ENCODE results near the gene TMEM131L. TPM values are rescaled to one million over a fixed set of nuclear protein-coding genes. Genes with fewer than 3 reads are reported as not detected.
"Not testable (repeated sequence)": the region's sequence is repeated elsewhere in the genome, so short reads cannot be mapped to it uniquely, and the experiment has no call there.

Gene TMEM131L
- total and polyA plus RNA-seq, 5 donors = 4.6 to 13.3 (median 10.0) TPM

DNA sequence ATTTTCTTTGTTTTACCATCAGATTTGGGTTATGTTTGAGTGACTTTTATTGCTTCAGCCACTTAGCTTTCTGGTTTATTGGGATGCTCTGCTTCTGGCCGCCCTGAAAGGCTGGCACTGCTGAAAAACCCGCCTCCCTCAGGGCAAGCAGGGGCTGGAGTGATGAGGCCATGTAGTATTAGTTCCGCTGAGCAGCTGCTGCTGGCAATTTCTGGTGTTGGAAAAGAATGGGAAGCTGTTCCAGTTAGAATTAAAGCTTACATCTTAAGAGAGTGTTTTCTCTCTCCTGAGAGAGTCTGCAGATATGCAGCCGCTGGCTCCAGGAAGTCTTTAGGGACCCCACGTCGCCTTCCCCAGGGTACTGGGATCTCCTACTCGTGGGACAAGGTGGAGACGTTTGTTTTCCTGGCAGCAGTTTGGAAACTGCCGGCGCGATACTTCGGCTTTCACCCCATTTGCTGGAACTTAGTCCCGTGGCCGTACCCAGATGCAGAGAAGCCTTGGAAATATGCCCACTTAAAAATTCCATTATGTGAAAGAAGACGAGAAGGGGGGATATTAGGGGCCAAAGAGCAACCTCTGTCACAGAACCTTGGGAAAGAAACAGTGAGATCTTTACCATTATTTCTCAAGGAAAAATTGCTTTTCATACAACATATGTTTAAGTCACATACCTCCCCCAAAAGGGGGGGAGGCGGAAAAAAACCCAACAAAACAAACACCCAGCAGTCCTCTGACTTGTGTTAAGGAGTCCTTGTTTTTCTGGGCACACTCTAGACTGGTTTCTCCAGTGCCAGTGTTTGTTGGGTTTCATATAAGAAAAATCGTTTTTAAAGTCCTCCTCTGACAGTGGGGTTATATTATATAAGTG lies 72.6 kb downstream of the TMEM131L start:
- Histone ChIP-seq H3K27ac (ENCODE audit: low read length) (peak overlapping the region; percentile 20), H3K27me3 (ENCODE audit: control insufficient read depth, insufficient read depth) (no peaks in the 10 kb centered on the region), H3K4me1 (ENCODE audit: control insufficient read depth, insufficient read depth, low read length) (peaks cover 11% of the 10 kb centered on the region), H3K9me3 (ENCODE audit: control insufficient read depth, low read length) (no peaks in the 10 kb centered on the region), H3K4me3 (ENCODE audit: low read length) (peak overlapping the region; percentile 14)
- peak; percentile 53 to 82 (median 79) for DNase-seq
- peak; percentile 79 to 81 for ATAC-seq
- WGBS = 30% methylated on average over 17 of the region's 17 CpGs
- intact Hi-C loops (cut with DNase I) = no loop called here

DNA sequence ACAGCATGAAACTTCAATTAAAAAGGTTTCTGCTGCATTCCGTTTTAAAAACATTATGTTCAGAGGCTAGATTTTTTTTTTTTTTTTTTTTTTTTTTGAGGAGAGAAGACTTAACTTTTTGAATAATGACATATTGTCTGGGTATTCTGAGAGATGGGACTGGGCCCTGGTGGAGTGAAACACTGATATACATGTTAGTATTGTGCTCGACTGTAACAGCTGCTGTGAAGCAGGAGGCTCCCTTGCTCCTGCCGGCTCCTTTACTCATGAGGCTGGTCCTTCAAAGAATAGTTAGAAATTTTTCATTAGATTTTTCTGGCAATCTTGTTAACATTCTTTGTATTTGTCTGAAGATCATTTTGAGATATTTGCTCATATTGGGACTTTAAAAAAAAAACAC lies 73.3 kb downstream of the TMEM131L start:
- Histone ChIP-seq H3K4me1 (ENCODE audit: control insufficient read depth, insufficient read depth, low read length) (peaks cover 13% of the 10 kb centered on the region), H3K9me3 (ENCODE audit: control insufficient read depth, low read length) (no peaks in the 10 kb centered on the region), H3K27me3 (ENCODE audit: control insufficient read depth, insufficient read depth) (no peaks in the 10 kb centered on the region), H3K4me3 (ENCODE audit: low read length) (no peak overlapping the region), H3K27ac (ENCODE audit: low read length) (no peak overlapping the region)
- WGBS = 57% methylated on average over 3 of the region's 3 CpGs
- intact Hi-C loops (cut with DNase I) = no loop called here
- ATAC-seq (no peak), DNase-seq (no peak)

DNA sequence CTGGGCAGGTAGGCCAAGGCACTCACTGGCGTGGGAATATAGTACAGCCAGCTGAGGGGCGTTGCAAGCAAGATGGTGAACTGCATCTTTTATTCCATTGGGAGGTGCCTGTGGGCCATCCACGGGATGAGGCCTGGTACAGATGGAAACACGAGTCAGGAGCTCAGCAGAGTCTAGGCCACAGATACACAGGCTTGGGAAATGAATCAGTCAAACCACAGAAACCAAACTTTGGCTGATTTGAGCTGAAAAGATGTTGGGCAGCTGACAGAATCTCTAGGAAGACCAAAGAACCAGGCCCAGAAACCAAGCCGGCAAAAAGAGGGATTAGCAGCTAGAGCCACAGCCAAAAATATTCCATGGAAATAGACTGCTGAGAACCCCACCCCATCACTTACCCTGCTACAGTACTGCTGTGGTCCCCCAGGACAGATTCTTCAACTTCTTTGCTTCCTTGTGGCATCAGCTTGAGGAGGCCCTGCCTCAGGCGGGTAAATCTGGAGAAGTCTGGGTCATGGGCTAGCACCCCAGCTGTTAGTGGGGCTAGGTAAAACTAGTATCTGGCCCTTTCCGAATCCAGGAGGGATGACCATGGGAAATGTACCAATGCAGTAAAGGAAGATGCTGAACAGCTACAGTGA lies 75.4 kb downstream of the TMEM131L start:
- no peak for ATAC-seq
- Histone ChIP-seq H3K4me3 (ENCODE audit: low read length) (no peak overlapping the region), H3K27ac (ENCODE audit: low read length) (no peak overlapping the region), H3K4me1 (ENCODE audit: control insufficient read depth, insufficient read depth, low read length) (peaks cover 8% of the 10 kb centered on the region), H3K9me3 (ENCODE audit: control insufficient read depth, low read length) (no peaks in the 10 kb centered on the region), H3K27me3 (ENCODE audit: control insufficient read depth, insufficient read depth) (no peaks in the 10 kb centered on the region)
- WGBS = 84% methylated on average over 7 of the region's 7 CpGs
- intact Hi-C loops (cut with DNase I) = no loop called here
- no peak for DNase-seq

DNA sequence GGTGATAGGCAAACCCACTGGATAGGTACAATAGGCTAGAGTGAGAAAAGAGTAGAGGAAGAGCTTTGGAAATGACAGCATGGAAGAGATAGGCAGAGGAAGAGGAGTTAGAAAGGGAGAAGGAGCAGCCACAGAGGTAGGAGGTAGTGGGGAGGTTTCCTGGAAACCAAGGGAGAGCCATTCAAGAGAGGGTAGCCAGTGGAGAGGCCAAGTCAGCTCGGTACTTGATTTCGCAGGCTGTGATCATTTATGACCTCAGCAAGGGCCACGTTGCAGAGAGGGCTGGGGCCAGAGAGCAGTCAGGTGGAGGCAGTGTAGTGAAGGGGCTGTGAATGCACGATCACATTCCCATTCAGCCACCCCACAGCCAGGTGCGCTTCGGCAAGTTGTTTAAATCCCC lies 76.0 kb downstream of the TMEM131L start:
- H3K4me1 ChIP-seq (ENCODE audit: control insufficient read depth, insufficient read depth, low read length) = peaks cover 8% of the 10 kb centered on the region
- no peak for DNase-seq
- 92% methylated on average over 6 of the region's 6 CpGs for WGBS
- no peak overlapping the region for H3K4me3 ChIP-seq (ENCODE audit: low read length)
- no peak overlapping the region for H3K27ac ChIP-seq (ENCODE audit: low read length)
- no peak for ATAC-seq
- intact Hi-C loops (cut with DNase I) = no loop called here
- H3K27me3 ChIP-seq (ENCODE audit: control insufficient read depth, insufficient read depth) = no peaks in the 10 kb centered on the region
- no peaks in the 10 kb centered on the region for H3K9me3 ChIP-seq (ENCODE audit: control insufficient read depth, low read length)

DNA sequence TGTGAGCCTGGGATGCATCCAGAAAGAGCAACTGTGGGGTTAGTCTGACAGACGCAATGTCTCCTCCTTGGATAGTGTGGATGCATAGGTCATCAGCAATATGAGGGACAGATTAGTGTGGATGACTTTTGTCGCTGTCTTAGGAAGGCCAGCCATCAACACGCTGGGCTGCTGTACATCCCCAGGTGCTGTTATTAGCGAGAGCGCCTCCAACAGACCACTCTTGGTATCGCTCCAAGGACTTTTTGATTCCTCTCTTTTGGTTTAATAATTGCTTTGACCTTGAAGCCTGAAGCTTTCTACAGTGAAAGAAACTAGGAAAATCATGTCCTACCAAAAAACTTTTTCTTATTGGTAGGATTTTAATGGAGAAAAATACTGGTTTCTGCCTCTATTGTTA lies 76.7 kb downstream of the TMEM131L start:
- H3K9me3 ChIP-seq (ENCODE audit: control insufficient read depth, low read length) = no peaks in the 10 kb centered on the region
- 85% methylated on average over 6 of the region's 6 CpGs for WGBS
- DNase-seq (no peak), ATAC-seq (no peak)
- no peaks in the 10 kb centered on the region for H3K27me3 ChIP-seq (ENCODE audit: control insufficient read depth, insufficient read depth)
- intact Hi-C loops (cut with DNase I) = no loop called here
- H3K4me1 ChIP-seq (ENCODE audit: control insufficient read depth, insufficient read depth, low read length) = peaks cover 8% of the 10 kb centered on the region
- no peak overlapping the region for H3K4me3 ChIP-seq (ENCODE audit: low read length)
- no peak overlapping the region for H3K27ac ChIP-seq (ENCODE audit: low read length)

DNA sequence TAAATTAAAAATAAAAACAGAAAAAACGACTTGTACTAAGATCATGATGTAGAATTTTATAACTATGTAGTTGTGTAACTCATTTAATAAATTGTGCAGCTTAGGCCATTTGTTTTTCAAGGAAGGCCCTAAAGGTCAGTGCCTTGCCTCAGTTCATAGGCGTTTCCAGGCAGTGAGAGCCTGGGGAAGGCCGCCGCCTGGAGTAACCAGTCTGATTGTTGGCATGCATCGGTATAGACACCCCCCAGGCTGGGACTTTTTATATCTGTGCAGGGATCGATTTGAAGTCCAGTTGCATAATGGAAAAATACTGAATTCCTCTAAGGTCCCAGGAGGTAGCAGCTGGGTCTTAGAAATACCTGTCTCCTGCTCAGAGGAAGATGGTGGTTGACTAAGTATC lies 77.2 kb downstream of the TMEM131L start:
- 83% methylated on average over 6 of the region's 6 CpGs for WGBS

DNA sequence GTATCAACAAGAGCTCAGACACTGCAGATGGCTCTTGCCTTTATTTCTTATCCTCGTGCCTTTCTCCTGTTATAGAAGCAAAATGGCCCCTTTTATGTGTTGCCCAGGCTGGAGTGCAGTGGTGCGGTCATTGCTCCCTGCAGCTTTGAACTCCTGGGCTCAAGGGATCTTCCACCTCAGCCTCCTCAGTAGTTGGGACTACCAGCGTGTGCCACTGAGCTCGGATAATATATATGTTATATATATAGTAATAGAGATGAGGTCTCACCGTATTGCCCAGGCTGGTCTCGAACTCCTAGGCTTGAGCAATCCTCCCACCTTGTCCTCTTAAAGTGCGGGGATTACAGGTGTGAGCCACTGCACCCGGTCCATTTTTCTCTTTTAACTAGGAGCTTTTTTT lies 79.7 kb downstream of the TMEM131L start:
- DNase-seq (no peak), ATAC-seq (no peak)
- 96% methylated on average over 8 of the region's 8 CpGs for WGBS
- Histone ChIP-seq H3K27ac (ENCODE audit: low read length) (peak overlapping the region; percentile 27), H3K4me1 (ENCODE audit: control insufficient read depth, insufficient read depth, low read length) (peaks cover 4% of the 10 kb centered on the region), H3K4me3 (ENCODE audit: low read length) (no peak overlapping the region), H3K27me3 (ENCODE audit: control insufficient read depth, insufficient read depth) (no peaks in the 10 kb centered on the region), H3K9me3 (ENCODE audit: control insufficient read depth, low read length) (no peaks in the 10 kb centered on the region)
- intact Hi-C loops (cut with DNase I) = no loop called here

More for the DNA sequence above, 77.2 kb downstream of the TMEM131L start:
- ATAC-seq (no peak), DNase-seq (no peak)
- intact Hi-C loops (cut with DNase I) = no loop called here
- H3K27me3 ChIP-seq (ENCODE audit: control insufficient read depth, insufficient read depth) = no peaks in the 10 kb centered on the region
- no peak overlapping the region for H3K27ac ChIP-seq (ENCODE audit: low read length)
- H3K4me3 ChIP-seq (ENCODE audit: low read length) = no peak overlapping the region
- H3K4me1 ChIP-seq (ENCODE audit: control insufficient read depth, insufficient read depth, low read length) = peaks cover 4% of the 10 kb centered on the region
- H3K9me3 ChIP-seq (ENCODE audit: control insufficient read depth, low read length) = no peaks in the 10 kb centered on the region

DNA sequence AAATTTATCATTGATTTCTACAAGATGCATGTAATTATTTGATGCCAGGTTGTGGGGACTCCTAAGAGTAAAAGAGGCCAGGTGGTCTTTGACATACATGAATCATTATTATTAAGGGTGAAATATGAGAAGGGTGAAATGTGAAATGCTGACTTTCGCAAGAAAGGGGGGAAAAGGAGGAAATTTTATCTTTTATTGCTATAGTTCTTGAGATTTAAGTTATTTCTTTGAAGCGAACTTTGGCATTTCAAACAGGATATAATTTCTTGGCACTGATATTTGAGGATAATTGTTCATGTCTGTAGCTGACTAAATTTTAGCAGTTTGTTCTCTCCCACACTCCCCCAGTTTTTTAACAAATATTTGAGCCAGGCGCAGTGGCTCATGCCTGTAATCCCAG lies 80.1 kb downstream of the TMEM131L start:
- Histone ChIP-seq H3K27me3 (ENCODE audit: control insufficient read depth, insufficient read depth) (no peaks in the 10 kb centered on the region), H3K4me3 (ENCODE audit: low read length) (no peak overlapping the region), H3K4me1 (ENCODE audit: control insufficient read depth, insufficient read depth, low read length) (peaks cover 4% of the 10 kb centered on the region), H3K27ac (ENCODE audit: low read length) (no peak overlapping the region), H3K9me3 (ENCODE audit: control insufficient read depth, low read length) (no peaks in the 10 kb centered on the region)
- no peak for ATAC-seq
- intact Hi-C loops (cut with DNase I) = no loop called here
- 83% methylated on average over 3 of the region's 3 CpGs for WGBS
- DNase-seq = no peak

DNA sequence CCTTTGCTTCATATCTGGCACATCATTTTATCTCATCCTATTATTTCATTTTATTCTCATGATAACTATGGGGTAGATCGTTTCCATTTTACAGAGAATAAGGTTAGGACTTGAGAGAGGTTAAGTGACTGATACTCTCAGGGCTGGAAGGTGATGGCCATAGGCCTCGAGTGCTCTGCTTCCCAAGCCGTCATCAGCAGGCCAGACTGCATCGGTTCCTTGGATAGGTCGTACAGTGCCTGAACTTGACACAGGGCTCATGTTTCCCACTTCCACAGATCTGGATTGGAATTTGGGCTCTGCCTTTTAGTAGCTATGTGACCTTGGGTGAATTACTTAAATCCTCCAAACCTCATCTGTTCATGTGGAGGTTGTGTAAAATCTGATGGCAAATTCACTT lies 81.4 kb downstream of the TMEM131L start:
- intact Hi-C loops (cut with DNase I) = no loop called here
- Histone ChIP-seq H3K4me3 (ENCODE audit: low read length) (no peak overlapping the region), H3K27me3 (ENCODE audit: control insufficient read depth, insufficient read depth) (no peaks in the 10 kb centered on the region), H3K9me3 (ENCODE audit: control insufficient read depth, low read length) (no peaks in the 10 kb centered on the region), H3K4me1 (ENCODE audit: control insufficient read depth, insufficient read depth, low read length) (peaks cover 4% of the 10 kb centered on the region), H3K27ac (ENCODE audit: low read length) (no peak overlapping the region)
- ATAC-seq = peak in 1 of 2 donors; percentile 23
- no peak for DNase-seq
- 58% methylated on average over 5 of the region's 5 CpGs for WGBS

DNA sequence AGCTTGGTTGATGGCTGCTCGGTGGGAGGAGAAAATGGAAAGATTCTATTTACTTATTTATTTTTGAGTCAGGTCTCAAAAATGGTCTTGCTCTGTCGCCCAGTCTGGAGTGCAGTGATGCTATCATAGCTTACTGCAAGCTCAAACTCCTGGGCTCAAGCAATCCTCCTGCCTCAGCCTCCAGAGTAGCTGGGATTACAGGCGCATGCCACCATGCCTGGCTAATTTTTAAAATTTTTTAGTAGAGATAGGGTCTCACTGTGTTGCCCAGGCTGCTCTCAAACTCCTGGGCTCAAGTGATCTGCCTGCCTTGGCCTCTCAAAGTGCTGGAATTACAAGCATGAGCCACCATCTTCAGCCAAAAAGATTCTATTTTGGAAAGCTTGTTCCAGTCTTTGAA lies 82.7 kb downstream of the TMEM131L start:
- ATAC-seq; H3K27ac ChIP-seq (ENCODE audit: low read length); intact Hi-C loops (cut with DNase I); H3K27me3 ChIP-seq (ENCODE audit: control insufficient read depth, insufficient read depth); H3K9me3 ChIP-seq (ENCODE audit: control insufficient read depth, low read length); H3K4me3 ChIP-seq (ENCODE audit: low read length); DNase-seq; H3K4me1 ChIP-seq (ENCODE audit: control insufficient read depth, insufficient read depth, low read length): not testable (repeated sequence)
- WGBS = 95% methylated on average over 3 of the region's 3 CpGs

DNA sequence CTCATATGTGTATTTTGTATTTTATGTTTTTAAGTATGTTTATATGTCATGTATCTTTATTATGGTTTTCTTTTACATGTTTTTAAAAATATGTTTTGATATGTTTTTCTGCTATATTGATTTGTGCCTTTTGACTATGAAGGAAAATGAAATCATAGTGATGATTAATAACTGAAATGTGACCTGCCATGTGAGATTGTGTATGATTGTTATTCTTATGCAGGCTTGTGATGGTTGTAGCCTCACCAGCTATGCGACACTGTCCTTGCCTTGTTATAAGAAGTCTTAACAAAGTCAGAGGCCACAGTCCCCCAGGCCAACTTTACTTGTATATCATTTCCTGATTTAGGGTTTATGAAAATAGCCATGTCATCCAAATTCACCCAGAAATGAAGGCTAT lies 83.2 kb downstream of the TMEM131L start:
- Histone ChIP-seq H3K27ac (ENCODE audit: low read length) (no peak overlapping the region), H3K9me3 (ENCODE audit: control insufficient read depth, low read length) (no peaks in the 10 kb centered on the region), H3K4me3 (ENCODE audit: low read length) (no peak overlapping the region), H3K4me1 (ENCODE audit: control insufficient read depth, insufficient read depth, low read length) (peaks cover 2% of the 10 kb centered on the region), H3K27me3 (ENCODE audit: control insufficient read depth, insufficient read depth) (no peaks in the 10 kb centered on the region)
- WGBS = 84% methylated on average over 1 of the region's 1 CpG
- intact Hi-C loops (cut with DNase I) = no loop called here
- ATAC-seq (no peak), DNase-seq (no peak)

Data from right cardiac atrium (tissue), 5 donors.